HG03159 (cell line): Measurements from ENCODE around the gene ERVFRD-1.

Experiments
- ATAC-seq: cut with Tn5 transposase; IDR thresholded peaks from one replicate; pipeline ENCODE4 v1.9.1; 2021; ENCODE audit warnings: mild to moderate bottlenecking, moderate library complexity; ENCODE audit not compliant: unreplicated experiment

Gene ERVFRD-1

GRCh38 chr6:11130605-11131004 lies 19.1 kb upstream of the ERVFRD-1 start:
- no peak for ATAC-seq

DNA sequence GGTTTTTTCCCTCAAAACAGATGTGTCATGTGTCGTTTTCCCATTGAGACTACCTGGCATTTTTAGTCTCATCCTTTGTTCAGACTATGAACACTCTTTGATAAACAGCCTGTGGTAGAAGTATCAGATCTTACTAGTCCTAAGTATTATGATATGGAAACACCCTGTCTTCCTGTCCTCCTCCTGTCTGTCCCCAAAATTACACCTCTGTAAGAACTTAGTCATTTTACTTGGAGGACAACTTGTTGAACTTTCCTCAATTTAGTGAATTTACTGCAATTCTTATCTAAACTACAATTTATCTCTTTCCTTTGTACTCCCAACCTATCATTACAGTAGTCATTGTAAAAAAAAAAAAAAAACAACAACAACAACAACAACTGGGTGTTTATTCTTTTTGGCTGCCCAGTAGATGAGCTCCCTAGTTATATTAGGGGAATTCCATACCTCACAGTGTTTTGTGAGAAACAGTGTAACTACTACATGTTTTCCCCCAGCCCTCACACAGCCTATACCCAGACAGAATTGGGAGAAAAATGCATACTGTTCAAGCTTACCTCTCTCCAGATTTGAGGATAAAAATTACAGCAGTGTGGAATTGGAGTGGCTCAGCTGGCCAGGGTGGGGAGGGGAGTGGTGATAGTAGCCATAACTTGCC lies 18.5 kb upstream of the ERVFRD-1 start:
- ATAC-seq: no peak

DNA sequence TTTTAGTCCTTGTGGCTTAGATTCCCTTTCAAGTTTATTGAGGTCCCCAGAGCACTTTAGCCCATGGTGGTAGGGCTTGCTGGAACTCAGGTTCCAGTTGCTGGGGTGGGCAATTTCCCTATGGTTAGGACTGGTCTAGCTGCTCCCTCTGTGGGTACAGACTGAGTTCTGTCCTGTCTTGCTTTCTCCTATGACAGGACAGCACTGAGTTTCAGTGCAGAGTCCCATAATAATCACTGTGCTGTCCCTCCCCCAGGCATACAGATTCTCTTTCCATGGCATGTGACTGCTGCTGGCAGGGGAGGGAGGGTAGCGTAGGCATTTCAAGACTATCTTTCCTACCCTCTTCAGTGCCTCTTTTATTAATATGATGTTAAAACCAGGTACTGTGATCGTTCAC lies 17.1 kb upstream of the ERVFRD-1 start:
- ATAC-seq: no peak

GRCh38 chr6:11126876-11127275 lies 15.4 kb upstream of the ERVFRD-1 start:
- ATAC-seq: no peak

DNA sequence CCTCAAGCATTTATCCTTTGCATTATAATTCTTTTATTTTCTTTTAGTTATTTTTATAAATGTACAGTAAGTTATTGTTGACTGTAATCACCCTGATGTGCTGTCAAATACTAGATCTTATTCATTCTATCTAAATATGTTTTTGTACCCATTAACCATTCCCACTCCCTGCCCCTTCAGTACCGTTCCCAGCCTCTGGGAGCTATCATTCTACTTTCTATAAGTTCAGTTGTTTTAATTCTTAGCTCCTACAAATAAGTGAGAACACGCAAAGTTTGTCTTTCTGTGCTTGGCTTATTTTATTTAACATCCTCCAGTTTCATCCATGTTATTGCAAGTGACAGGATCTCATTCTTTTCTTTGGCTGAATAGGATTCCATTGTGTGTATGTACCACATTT lies 12.5 kb upstream of the ERVFRD-1 start:
- no peak for ATAC-seq

DNA sequence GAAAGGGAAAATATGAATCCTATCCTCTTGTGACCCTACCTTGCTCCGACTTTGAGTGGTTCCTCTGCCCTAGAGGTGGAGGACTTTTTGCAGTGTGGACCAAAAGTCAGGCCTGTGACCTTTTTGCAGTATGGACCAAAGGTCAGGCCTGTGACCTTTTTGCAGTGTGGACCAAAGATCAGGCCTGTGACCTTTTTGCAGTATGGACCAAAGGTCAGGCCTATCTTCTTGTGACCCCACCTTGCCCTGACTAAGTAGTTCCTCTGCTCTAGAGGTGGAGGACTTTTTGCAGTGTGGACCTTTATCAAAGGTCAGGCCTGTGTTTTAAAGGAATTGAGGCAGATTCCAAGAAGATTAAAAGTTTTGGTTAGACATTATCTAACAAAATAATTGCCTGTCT lies 10.9 kb upstream of the ERVFRD-1 start:
- no peak for ATAC-seq

DNA sequence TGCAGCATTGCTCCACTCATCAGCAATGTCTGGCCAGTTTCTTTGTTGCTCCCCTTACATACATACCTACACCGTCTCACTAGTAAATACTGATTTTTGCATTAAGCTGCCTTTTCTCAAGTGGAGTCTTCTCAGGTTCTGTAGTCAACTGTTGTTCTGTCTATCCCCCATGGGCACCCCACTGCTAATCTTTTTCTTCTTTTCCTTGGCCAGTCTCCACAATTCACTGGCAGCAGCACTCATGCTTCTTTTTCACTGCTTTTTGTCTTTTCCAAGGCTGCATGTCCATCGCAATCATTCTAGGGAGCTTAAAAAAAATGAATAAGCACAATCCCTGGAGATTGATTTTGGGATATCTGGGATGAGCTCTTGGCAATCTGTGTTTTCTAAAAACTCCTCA lies 10.3 kb upstream of the ERVFRD-1 start:
- no peak for ATAC-seq

DNA sequence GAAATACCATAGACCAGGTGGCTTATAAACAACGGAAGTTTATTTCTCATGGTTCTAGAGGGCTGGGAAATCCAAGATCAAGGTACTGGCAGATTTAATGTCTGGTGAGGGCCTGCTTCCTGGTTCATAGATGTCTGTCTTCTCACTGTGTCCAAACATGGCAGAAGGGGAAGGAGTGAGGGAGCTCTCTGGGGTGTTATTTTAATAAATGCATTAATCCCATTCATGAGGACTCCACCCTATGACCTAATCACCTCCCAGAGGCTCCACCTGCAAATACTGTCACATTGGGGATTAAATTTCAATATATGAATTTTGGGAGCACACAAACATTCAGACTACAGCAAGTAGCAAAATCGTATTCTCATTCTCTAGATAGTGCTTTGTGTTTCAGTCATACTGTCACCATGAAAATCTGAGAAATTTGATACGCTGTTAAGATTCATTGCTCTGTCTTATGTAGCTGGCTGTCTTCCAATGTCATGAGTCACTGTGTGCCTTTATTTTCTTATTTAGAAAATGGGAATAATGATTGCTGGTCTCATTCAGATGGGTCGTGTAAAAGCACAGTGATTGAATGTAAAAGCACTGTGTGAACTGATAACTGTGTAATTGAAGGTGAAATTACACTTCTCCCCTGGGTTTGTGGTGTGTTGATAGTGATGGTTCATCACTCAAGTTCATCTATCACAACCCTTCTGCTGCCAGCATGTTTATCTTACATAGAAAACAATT lies 8.9 kb upstream of the ERVFRD-1 start:
- ATAC-seq: no peak

DNA sequence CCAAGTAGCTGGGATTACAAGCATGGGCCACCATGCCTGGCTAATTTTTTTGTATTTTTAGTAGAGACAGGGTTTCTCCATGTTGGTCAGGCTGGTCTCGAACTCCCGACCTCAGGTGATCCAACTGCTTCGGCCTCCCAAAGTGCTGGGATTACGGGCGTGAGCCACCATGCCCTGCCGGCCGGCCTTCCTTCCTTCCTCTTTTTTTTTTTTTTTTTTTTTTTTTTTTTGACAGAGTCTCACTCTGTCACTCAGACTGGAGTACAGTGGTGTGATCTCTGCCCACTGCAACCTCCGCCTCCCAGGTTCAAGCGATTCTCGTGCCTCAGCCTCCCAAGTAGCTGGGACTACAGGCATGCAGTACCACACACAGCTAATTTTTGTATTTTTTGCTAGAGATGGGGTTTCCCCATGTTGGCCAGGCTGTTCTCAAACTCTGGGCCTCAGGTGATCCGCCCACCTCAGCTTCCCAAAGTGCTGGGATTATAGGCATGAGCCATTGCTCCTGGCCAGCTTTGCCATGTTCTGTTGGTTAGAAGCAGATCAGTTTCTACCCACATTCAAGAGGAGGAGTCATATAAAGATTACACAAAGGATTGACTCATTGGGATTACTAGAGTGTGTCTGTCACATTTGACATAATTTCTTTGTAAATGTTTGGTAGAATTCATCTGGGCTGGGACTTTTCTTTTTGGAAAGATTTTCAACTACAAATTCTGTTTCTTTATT lies 4.4 kb upstream of the ERVFRD-1 start:
- ATAC-seq: peak; percentile 62

DNA sequence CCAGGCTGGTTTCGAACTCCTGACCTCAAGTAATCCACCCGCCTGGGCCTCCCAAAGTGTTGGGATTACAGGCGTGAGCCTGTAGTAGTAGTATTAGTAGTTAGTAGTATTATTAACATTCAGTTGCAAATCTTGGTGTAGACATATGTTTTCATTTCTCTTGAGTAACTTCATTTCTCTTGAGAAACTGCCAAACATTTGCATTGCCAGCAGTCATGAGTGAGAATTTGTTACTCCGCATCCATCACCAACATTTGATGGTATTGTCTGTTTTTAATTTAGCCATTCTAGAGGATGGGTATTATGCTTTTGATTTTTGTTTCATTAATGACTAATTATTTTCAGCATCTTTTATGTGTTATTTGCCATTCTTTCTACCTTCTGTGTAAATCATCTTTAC lies 1.5 kb upstream of the ERVFRD-1 start:
- ATAC-seq: no peak

- no peak for ATAC-seq
These were observed 378 bp upstream of the ERVFRD-1 start for GRCh38 chr6:11111769-11112437.

GRCh38 chr6:11108726-11109125 lies 2.8 kb downstream of the ERVFRD-1 start:
- ATAC-seq: no peak

DNA sequence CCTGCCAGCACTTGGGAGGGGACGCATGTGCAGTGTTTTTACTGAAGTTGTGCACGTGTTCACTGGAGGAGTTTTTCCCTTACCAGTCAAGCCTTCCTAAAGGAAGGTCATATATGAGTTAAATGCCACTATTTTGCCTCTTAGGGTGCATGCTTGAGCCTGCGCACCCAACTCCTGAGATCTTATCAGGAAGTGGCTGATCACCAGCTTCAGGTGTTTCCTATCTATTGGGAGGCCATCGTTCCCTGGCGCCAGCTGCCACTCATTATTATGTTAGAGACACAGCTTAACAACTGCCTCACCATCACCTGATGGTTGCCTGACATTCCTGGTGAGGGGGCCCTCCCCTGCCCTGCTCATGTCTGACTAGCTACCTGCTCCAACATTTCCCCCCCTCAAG lies 8.5 kb downstream of the ERVFRD-1 start:
- no peak for ATAC-seq

DNA sequence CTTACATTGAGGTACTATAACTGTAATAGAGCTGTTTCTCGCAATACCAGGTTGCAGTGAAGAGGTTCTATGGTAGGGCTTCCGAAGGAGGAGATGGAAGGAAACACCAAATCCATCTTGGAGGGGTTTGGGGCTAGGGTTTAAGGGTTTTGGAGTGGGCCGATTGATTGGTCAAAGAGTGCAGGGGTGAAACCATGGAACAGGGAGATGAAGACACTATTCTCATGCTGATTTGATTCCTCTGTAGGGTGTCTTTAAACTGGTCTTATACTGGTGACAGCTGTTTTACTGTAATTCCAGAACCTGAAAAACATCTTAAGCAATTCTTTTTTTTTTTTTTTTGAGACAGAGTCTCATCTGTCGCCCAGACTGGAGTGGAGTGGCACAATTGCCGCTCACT lies 10.1 kb downstream of the ERVFRD-1 start:
- no peak for ATAC-seq

DNA sequence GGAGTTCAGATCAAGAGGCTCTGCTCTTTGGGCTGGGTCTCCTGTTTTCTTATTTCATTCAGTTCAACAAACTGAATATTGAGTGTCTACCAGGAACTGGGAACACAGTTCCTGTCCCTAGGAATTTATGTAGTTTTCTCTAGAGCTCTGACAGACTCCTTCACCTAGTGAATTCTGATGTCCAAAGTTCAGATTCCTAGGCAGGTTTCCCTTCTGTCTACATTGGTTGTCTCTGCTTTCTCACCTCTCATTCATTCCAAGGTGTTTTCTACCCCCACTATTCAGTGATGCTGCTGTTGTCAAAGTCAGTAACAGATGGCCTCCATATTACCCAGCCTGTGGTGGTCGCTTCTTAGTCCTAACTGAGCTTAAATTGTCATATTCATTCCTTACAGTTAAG lies 13.5 kb downstream of the ERVFRD-1 start:
- ATAC-seq: no peak

- ATAC-seq: no peak
These were observed 14.0 kb downstream of the ERVFRD-1 start for GRCh38 chr6:11097476-11097875.

GRCh38 chr6:11096109-11096508 lies 15.4 kb downstream of the ERVFRD-1 start:
- no peak for ATAC-seq

DNA sequence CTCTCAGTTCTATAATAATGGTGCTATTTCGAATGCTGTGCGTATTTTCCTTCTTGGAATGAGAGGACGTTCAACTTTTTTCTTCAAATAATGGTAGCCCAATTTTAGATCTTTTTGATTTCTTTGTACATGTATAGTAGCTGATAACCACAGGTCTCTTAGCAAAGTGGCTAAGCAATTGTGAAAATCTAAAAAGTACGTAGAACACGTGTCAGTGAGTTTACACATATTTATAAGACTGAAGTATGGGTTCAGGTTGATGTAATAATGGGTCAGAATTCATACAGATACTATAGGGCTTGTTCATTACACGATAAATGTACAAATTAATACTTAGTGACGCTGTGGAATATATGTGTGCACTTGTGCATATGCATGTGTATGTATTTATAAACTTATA lies 16.6 kb downstream of the ERVFRD-1 start:
- ATAC-seq: no peak

GRCh38 chr6:11094411-11094851 lies 17.1 kb downstream of the ERVFRD-1 start:
- peak; percentile 38 for ATAC-seq

GRCh38 chr6:11093626-11094410 lies 17.7 kb downstream of the ERVFRD-1 start, which contains the start of gene SMIM13:
Gene SMIM13, plus strand, starts transcription at chr6:11093834. Its CDS starts 480 bp downstream, at chr6:11094314.
- ATAC-seq: peak; percentile 91

DNA sequence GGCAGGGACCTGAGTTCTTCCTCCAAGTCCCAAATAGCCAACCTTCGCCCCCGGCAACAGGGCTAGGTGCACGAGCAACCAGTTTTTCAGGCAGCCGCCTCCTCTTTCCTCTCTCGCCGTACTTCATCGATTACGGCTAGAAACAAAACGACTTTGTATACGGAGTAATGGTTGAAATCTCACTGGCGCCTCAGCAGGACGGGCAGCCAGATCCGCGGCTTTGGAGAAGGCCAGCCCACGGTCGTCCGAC lies 18.2 kb downstream of the ERVFRD-1 start:
- peak; percentile 25 for ATAC-seq
